HG03097 (cell line): Measurements from ENCODE around the gene TULP3.

Experiments used
- ATAC-seq: cut with Tn5 transposase; IDR thresholded peaks from one replicate; pipeline ENCODE4 v1.9.1; 2021; ENCODE audit not compliant: unreplicated experiment, low FRiP score

The TULP3 gene

GRCh38 chr12:2961705-2962104, 71.0 kb downstream of the TULP3 start:
- no peak for ATAC-seq

- no peak for ATAC-seq
Measured at GRCh38 chr12:2963154-2963759, 72.6 kb downstream of the TULP3 start.

DNA sequence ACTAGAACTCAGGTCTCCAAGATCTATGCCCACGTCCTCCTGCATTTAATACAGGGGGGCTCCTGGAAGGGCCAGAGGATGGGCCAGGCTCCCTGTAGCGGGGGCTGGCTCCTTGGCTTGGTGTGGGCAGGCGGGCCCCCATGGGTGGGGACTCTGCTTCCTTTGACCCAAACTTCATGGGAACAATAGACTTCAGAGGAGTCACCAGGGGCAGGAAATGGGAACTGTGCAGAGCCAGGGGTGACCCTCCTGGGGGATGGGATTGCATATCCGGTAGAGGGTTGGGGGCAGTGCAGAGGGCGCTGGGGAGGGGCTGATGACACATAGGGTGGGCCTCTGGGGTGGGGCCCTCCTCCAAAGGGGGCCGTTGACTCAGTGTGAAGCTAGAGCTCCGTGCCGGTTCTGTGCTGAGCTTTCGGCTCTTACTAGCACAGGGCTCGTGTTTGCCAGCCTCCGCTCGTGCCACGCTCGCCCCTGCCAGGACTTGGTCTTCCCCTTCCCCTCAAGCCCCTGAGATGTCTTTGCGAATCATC, 73.1 kb downstream of the TULP3 start:
- ATAC-seq = no peak

- ATAC-seq = no peak
Measured at GRCh38 chr12:2967651-2968050, 77.0 kb downstream of the TULP3 start.

GRCh38 chr12:2970744-2971143, 80.1 kb downstream of the TULP3 start:
- no peak for ATAC-seq

GRCh38 chr12:2973566-2973965, 82.9 kb downstream of the TULP3 start:
- ATAC-seq = no peak

DNA sequence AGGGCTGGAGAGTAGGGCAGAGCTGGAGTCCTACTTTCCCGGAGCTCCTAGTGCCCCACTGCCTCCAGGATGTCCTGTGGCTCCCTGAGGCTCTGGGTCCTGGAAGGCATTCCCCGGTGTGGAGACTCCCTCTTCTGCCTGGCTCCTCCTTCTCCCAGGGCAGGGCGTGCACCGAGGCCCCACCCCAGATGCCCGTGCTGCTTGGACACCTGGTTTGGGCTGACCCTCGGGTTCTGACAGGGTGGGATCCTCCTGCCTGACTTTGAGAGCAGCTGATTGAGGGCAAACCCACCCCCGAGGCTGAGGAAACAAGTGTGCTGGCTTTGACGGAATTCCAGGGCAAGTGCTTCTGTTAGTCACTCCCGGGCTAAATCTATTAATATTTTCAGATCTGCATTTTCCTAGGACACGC, 83.9 kb downstream of the TULP3 start:
- no peak for ATAC-seq

DNA sequence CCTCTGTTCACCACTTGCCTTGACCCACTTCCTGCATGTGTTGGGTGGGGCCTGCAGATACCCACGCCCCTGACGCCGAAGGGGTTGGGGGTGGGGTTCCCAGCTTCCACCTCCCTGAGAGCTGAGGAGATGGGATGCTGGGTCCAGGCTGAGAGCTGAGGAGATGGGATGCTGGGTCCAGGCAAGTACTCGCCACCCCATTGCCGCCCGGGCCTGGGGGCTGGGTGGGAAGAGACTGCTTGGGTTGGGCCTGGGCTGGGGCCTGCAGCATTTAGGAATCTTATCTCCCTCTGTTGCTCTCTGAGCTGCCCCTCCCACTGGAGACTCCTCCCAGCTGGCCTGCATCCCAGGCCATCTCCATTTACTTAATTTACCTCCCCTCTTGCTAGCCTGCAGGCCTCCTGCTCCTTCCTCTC, 85.9 kb downstream of the TULP3 start:
- ATAC-seq = no peak

- ATAC-seq = no peak
Measured at GRCh38 chr12:2977776-2978175, 87.1 kb downstream of the TULP3 start.

GRCh38 chr12:2979806-2980205, 89.1 kb downstream of the TULP3 start:
- ATAC-seq = no peak

DNA sequence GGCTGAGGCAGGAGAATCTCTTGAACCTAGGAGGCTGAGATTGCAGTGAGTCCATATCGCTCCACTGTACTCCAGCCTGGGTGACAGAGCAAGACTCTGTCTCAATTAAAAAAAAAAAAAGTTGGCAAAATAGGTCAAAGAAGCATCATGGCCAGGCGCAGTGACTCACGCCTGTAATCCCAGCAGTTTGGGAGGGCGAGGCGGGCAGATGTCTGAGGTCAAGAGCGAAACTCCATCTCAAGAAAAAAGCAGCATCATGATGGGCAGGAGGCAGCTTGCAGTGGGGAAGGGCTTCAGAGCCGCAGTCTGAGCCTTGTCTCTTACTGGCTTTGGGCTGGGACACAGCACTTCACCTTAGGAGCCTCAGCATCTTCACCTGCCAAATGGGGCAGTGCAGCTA, 89.9 kb downstream of the TULP3 start:
- ATAC-seq = no peak

- ATAC-seq = no peak
Measured at GRCh38 chr12:2982361-2982760, 91.7 kb downstream of the TULP3 start.

DNA sequence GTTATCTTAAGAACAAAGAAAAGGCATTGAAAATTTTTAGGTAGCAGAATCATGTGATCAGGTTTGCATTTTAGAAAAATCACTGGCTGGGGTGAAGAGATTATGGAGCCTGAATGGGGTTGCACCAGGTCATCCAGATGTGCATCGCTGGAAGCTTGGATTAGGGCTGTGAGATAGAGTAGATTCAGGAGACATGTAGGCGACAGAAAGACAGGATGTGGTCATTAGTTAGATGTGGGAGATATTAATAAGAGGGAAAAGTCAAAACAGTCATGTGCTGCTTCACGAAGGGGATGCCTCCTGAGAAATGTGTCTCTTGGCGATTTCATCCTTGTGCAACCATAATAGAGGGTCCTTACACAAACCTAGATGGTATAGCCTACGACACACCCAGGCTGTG, 93.6 kb downstream of the TULP3 start:
- ATAC-seq = no peak

GRCh38 chr12:2984698-2985097, 94.0 kb downstream of the TULP3 start:
- ATAC-seq = no peak

- no peak for ATAC-seq
Measured at GRCh38 chr12:2986876-2987275, 96.2 kb downstream of the TULP3 start.

- no peak for ATAC-seq
Measured at GRCh38 chr12:2988494-2988893, 97.8 kb downstream of the TULP3 start.
